OCI-LY3 (cell line): ENCODE measurements around the gene TPI1.
"Not testable (repeated sequence)": the region's sequence is repeated elsewhere in the genome, so short reads cannot be mapped to it uniquely, and the experiment has no call there.

Source experiments
- H2AFZ ChIP-seq: fragments of 200-600, 300-600 bp; shearing (Covaris generic); 2 replicates; pipeline ENCODE4 v1.6.0; 2014; ENCODE audit warnings: antibody characterized with exemption, low read depth, low read length
- H3K27ac ChIP-seq: fragments of 200-600, 300-600 bp; sonication (generic); 2 replicates; pipeline ENCODE4 v1.5.1; 2014; ENCODE audit warnings: mild to moderate bottlenecking, low read length, moderate library complexity, mixed read lengths
- H3K27me3 ChIP-seq: fragments of 200-600, 300-600 bp; sonication (generic); 2 replicates; pipeline ENCODE4 v1.6.1; 2014; ENCODE audit warnings: low read depth, low read length, mixed read lengths
- H3K36me3 ChIP-seq: fragments of 200-600, 300-600 bp; sonication (generic); replicated peaks from 2 replicates; pipeline ENCODE3; 2014; ENCODE audit warnings: low read depth, low read length, mixed read lengths
- H3K4me1 ChIP-seq: fragments of 300-600, 200-600 bp; sonication (generic); 2 replicates; pipeline ENCODE4 v1.6.1; 2014; ENCODE audit warnings: low read length, mixed read lengths
- H3K4me2 ChIP-seq: fragments of 200-600, 300-600 bp; sonication (generic); 2 replicates; pipeline ENCODE4 v1.6.1; 2014; ENCODE audit warnings: low read length, mixed read lengths
- H3K4me3 ChIP-seq: fragments of 300-600, 200-600 bp; sonication (generic); 2 replicates; pipeline ENCODE4 v1.5.1; 2014; ENCODE audit warnings: antibody characterized with exemption, mild to moderate bottlenecking, low read length, moderate library complexity
- H3K79me2 ChIP-seq: fragments of 300-600, 200-600 bp; shearing (Covaris generic); 2 replicates; pipeline ENCODE4 v1.6.1; 2014; ENCODE audit warnings: mild to moderate bottlenecking, low read length, mixed read lengths
- H3K9ac ChIP-seq: fragments of 300-600, 200-600 bp; shearing (Covaris generic); 2 replicates; pipeline ENCODE4 v1.6.0; 2014; ENCODE audit warnings: mild to moderate bottlenecking, low read length, moderate library complexity
- H3K9me3 ChIP-seq: fragments of 200-600, 300-600 bp; shearing (Covaris generic); 2 replicates; pipeline ENCODE4 v1.6.1; 2014; ENCODE audit warnings: low read length, mixed read lengths; ENCODE audit not compliant: insufficient read depth
- H4K20me1 ChIP-seq: fragments of 200-600, 300-600 bp; sonication (generic); 2 replicates; pipeline ENCODE4 v1.6.1; 2016; ENCODE audit warnings: low read length, mixed read lengths; ENCODE audit not compliant: insufficient read depth
- CTCF ChIP-seq: fragments of 200-600, 300-600 bp; sonication (generic); IDR thresholded peaks from 2 replicates; pipeline ENCODE4 v1.5.1; 2014; ENCODE audit warnings: antibody characterized with exemption, low read length, low read depth
- EZH2phosphoT487 ChIP-seq: fragments of 200-600 bp; shearing (Covaris generic); IDR thresholded peaks from 2 replicates; pipeline ENCODE4 v1.6.1; 2018; ENCODE audit warnings: antibody characterized with exemption, mixed run types, low read depth

TPI1 gene

GRCh38 chr12:6863033-6863432 lies 4.3 kb upstream of the TPI1 start:
- Histone ChIP-seq H3K27ac (no peak overlapping the region), H3K27me3 (no peaks in the 10 kb centered on the region), H3K79me2 (peaks cover 7% of the 10 kb centered on the region), H2AFZ (no peak overlapping the region), H4K20me1 (peaks cover under 1% of the 10 kb centered on the region; the same call in 1 of the 2 replicates), H3K4me2 (no peak overlapping the region), H3K9me3 (no peaks in the 10 kb centered on the region), H3K4me3 (no peak overlapping the region), H3K36me3 (peaks cover 46% of the 10 kb centered on the region), H3K4me1 (peaks cover 7% of the 10 kb centered on the region), H3K9ac (no peak overlapping the region)
- TF ChIP-seq CTCF (no peak), EZH2phosphoT487 (no peak)

- Histone ChIP-seq H3K36me3 (peaks cover 47% of the 10 kb centered on the region), H3K9ac (no peak overlapping the region), H3K27me3 (no peaks in the 10 kb centered on the region), H3K27ac (no peak overlapping the region), H3K4me3 (no peak overlapping the region), H2AFZ (no peak overlapping the region), H3K9me3 (no peaks in the 10 kb centered on the region), H3K4me1 (peaks cover 11% of the 10 kb centered on the region), H4K20me1 (peaks cover 7% of the 10 kb centered on the region), H3K4me2 (no peak overlapping the region), H3K79me2 (peaks cover 14% of the 10 kb centered on the region)
- TF ChIP-seq CTCF (no peak), EZH2phosphoT487 (no peak)
Observed at GRCh38 chr12:6863586-6864321, 3.6 kb upstream of the TPI1 start.

GRCh38 chr12:6865307-6865706 lies 2.0 kb upstream of the TPI1 start:
- H3K4me2 ChIP-seq = not testable (repeated sequence)

GRCh38 chr12:6866163-6866919 lies 990 bp upstream of the TPI1 start:
- Histone ChIP-seq H3K4me2 (peak overlapping the region; percentile 87), H3K27me3 (no peaks in the 10 kb centered on the region), H3K4me1 (peaks cover 31% of the 10 kb centered on the region), H3K9me3 (no peaks in the 10 kb centered on the region), H3K9ac (peak overlapping the region; percentile 66; the same call in 1 of the 2 replicates), H4K20me1 (peaks cover 27% of the 10 kb centered on the region), H3K79me2 (peaks cover 25% of the 10 kb centered on the region), H3K27ac (no peak overlapping the region), H2AFZ (no peak overlapping the region), H3K36me3 (peaks cover 51% of the 10 kb centered on the region), H3K4me3 (peak overlapping the region; percentile 100)
- TF ChIP-seq CTCF (no peak), EZH2phosphoT487 (no peak)

More at GRCh38 chr12:6865307-6865706, 2.0 kb upstream of the TPI1 start:
- not testable (repeated sequence) for H3K9ac ChIP-seq, H3K4me3 ChIP-seq, H3K9me3 ChIP-seq, H2AFZ ChIP-seq, H3K27ac ChIP-seq, H3K27me3 ChIP-seq
- H3K36me3 ChIP-seq = peaks cover 53% of the 10 kb centered on the region
- H3K4me1 ChIP-seq = peaks cover 23% of the 10 kb centered on the region
- peaks cover 25% of the 10 kb centered on the region for H3K79me2 ChIP-seq
- H4K20me1 ChIP-seq = peaks cover 20% of the 10 kb centered on the region
